GM19035 (cell line): ENCODE measurements around the gene KCNG2.

Source experiments
- ATAC-seq: cut with Tn5 transposase; IDR thresholded peaks from one replicate; pipeline ENCODE4 v1.9.1; 2021; ENCODE audit not compliant: unreplicated experiment

Gene KCNG2

GRCh38 chr18:79882522-79883241 is 84.9 kb downstream of the KCNG2 start:
- no peak for ATAC-seq

- no peak for ATAC-seq
Measured at GRCh38 chr18:79883461-79884293, 85.9 kb downstream of the KCNG2 start.

GRCh38 chr18:79884294-79884962 is 86.7 kb downstream of the KCNG2 start:
- no peak for ATAC-seq

GRCh38 chr18:79884963-79885728 is 87.4 kb downstream of the KCNG2 start:
- no peak for ATAC-seq

GRCh38 chr18:79887181-79888000 is 89.7 kb downstream of the KCNG2 start:
- no peak for ATAC-seq

GRCh38 chr18:79888016-79888415 is 90.3 kb downstream of the KCNG2 start:
- no peak for ATAC-seq

- ATAC-seq = no peak
Measured at GRCh38 chr18:79889569-79889968, 91.8 kb downstream of the KCNG2 start.

- ATAC-seq = no peak
Measured at GRCh38 chr18:79890674-79891073, 92.9 kb downstream of the KCNG2 start.

- ATAC-seq = no peak
Measured at GRCh38 chr18:79896738-79897137, 99.0 kb downstream of the KCNG2 start.

GRCh38 chr18:79897940-79898625 is 100.3 kb downstream of the KCNG2 start:
- no peak for ATAC-seq

GRCh38 chr18:79898952-79899608 is 101.3 kb downstream of the KCNG2 start:
- ATAC-seq = no peak

GRCh38 chr18:79899609-79900445 is 102.1 kb downstream of the KCNG2 start:
- ATAC-seq = no peak

GRCh38 chr18:79900610-79901570 is 103.2 kb downstream of the KCNG2 start:
- ATAC-seq = no peak

GRCh38 chr18:79901665-79902064 is 103.9 kb downstream of the KCNG2 start:
- no peak for ATAC-seq

GRCh38 chr18:79902075-79902474 is 104.3 kb downstream of the KCNG2 start:
- ATAC-seq = no peak

GRCh38 chr18:79902640-79903039 is 104.9 kb downstream of the KCNG2 start:
- no peak for ATAC-seq

GRCh38 chr18:79903071-79903635 is 105.4 kb downstream of the KCNG2 start:
- ATAC-seq = no peak
